NCI-H524 treated with DMSO at 0.1 percent for 48 hours (cell line): Measurements from ENCODE around the gene PIEZO1.
"Not testable (repeated sequence)": the region's sequence is repeated elsewhere in the genome, so short reads cannot be mapped to it uniquely, and the experiment has no call there.

Source experiments
- DNase-seq: peaks from one replicate; lab custom pipeline; 2025; lab: John Stamatoyannopoulos, UW

The PIEZO1 gene

GRCh38 chr16:88785106-88785924 is at the start of gene PIEZO1:
Gene PIEZO1, minus strand, starts transcription at chr16:88785220. Its CDS starts 256 bp downstream, at chr16:88784964.
- no peak for DNase-seq

- no peak for DNase-seq
These were observed 49.6 kb upstream of the PIEZO1 start for GRCh38 chr16:88834670-88835069.

GRCh38 chr16:88833086-88833485 is 48.1 kb upstream of the PIEZO1 start:
- DNase-seq = no peak

GRCh38 chr16:88831838-88832237 is 46.8 kb upstream of the PIEZO1 start:
- no peak for DNase-seq

GRCh38 chr16:88830783-88831182 is 45.8 kb upstream of the PIEZO1 start:
- DNase-seq = no peak

GRCh38 chr16:88830258-88830657 is 45.2 kb upstream of the PIEZO1 start:
- no peak for DNase-seq

GRCh38 chr16:88828711-88829110 is 43.7 kb upstream of the PIEZO1 start:
- DNase-seq = no peak

GRCh38 chr16:88827727-88828126 is 42.7 kb upstream of the PIEZO1 start:
- no peak for DNase-seq

GRCh38 chr16:88826070-88826840 is 41.2 kb upstream of the PIEZO1 start:
- DNase-seq = no peak

GRCh38 chr16:88825146-88825545 is 40.1 kb upstream of the PIEZO1 start:
- no peak for DNase-seq

GRCh38 chr16:88824256-88825077 is 39.4 kb upstream of the PIEZO1 start:
- DNase-seq = no peak

- DNase-seq = not testable (repeated sequence)
These were observed 38.6 kb upstream of the PIEZO1 start for GRCh38 chr16:88823646-88824045.

GRCh38 chr16:88822281-88823040 is 37.4 kb upstream of the PIEZO1 start:
- DNase-seq = no peak

- no peak for DNase-seq
These were observed 36.3 kb upstream of the PIEZO1 start for GRCh38 chr16:88821168-88821850.

- DNase-seq = no peak
These were observed 35.5 kb upstream of the PIEZO1 start for GRCh38 chr16:88820385-88821025.

GRCh38 chr16:88819126-88819525 is 34.1 kb upstream of the PIEZO1 start:
- no peak for DNase-seq

- DNase-seq = no peak
These were observed 33.5 kb upstream of the PIEZO1 start for GRCh38 chr16:88818575-88818874.

- DNase-seq = no peak
These were observed 33.0 kb upstream of the PIEZO1 start for GRCh38 chr16:88817785-88818574.

- DNase-seq = no peak
These were observed 31.9 kb upstream of the PIEZO1 start for GRCh38 chr16:88816736-88817535.
